K562 (cell line): ENCODE measurements around the gene ZNF17. TPM values are rescaled to one million over a fixed set of nuclear protein-coding genes. Genes with fewer than 3 reads are reported as not detected.

Source experiments
- CBX3 ChIP-seq, 2 experiments: IDR thresholded peaks; 1 replicate in 1 of 2; 2 replicates in 1 of 2; pipeline ENCODE4 v1.6.1; 2012; ENCODE audit warnings: inconsistent platforms in 2 of 2, low read length in 2 of 2, borderline replicate concordance in 1 of 2, control low read depth in 1 of 2
- CC2D1A ChIP-seq: fragments of 450-650 bp; IDR thresholded peaks from 2 replicates; pipeline ENCODE4 v1.6.1; 2017; ENCODE audit warnings: mild to moderate bottlenecking
- CREB3 ChIP-seq: fragments of 450-650 bp; conservative IDR thresholded peaks from 2 replicates; pipeline ENCODE4 v1.6.1; 2016; ENCODE audit warnings: missing genetic modification characterization, low read depth, mild to moderate bottlenecking, missing compliant biosample characterization, moderate library complexity
- CTCFL ChIP-seq: IDR thresholded peaks from 2 replicates; pipeline ENCODE4 v1.6.1; 2011; ENCODE audit warnings: borderline replicate concordance, low read depth, mild to moderate bottlenecking, moderate library complexity, low read length; ENCODE audit not compliant: insufficient read depth, poor library complexity, severe bottlenecking
- HDAC1 ChIP-seq, 2 experiments: fragments of 450-650 bp; IDR thresholded peaks; 2 replicates each; pipeline ENCODE4 v1.6.1; 2016 to 2017; ENCODE audit warnings: inconsistent platforms in 1 of 2, mild to moderate bottlenecking in 1 of 2, moderate library complexity in 1 of 2
- HNRNPL ChIP-seq: fragments of 200-400 bp; formaldehyde crosslinking; IDR thresholded peaks from 2 replicates; pipeline ENCODE4 v1.6.1; 2017; ENCODE audit warnings: low read depth, mild to moderate bottlenecking, low read length
- LCOR ChIP-seq: sonication (generic); formaldehyde crosslinking; IDR thresholded peaks from 2 replicates; pipeline ENCODE4 v1.8.0; 2022; ENCODE audit warnings: mild to moderate bottlenecking, missing genetic modification reagents
- NR3C1 ChIP-seq: sonication (generic); formaldehyde crosslinking; IDR thresholded peaks from 2 replicates; pipeline ENCODE4 v1.8.1; 2022; ENCODE audit warnings: missing genetic modification reagents
- POLR2H ChIP-seq: IDR thresholded peaks from 2 replicates; pipeline ENCODE4 v1.6.1; 2016; ENCODE audit warnings: missing genetic modification characterization, low read depth, mild to moderate bottlenecking, control low read depth, missing compliant biosample characterization, moderate library complexity
- SOX6 ChIP-seq: fragments of 450-650 bp; IDR thresholded peaks from 2 replicates; pipeline ENCODE4 v1.6.1; 2014; ENCODE audit warnings: mild to moderate bottlenecking
- ZNF347 ChIP-seq: fragments of 450-650 bp; formaldehyde crosslinking; IDR thresholded peaks from 2 replicates; pipeline ENCODE4 v1.4.0; 2020; ENCODE audit warnings: low read depth, mild to moderate bottlenecking, moderate library complexity
- ZNF41 ChIP-seq: fragments of 250-450 bp; sonication (Bioruptor Pico); conservative IDR thresholded peaks from 2 replicates; pipeline ENCODE4 v1.4.0; 2020; ENCODE audit warnings: mild to moderate bottlenecking
- ZNF431 ChIP-seq: sonication (generic); formaldehyde crosslinking; IDR thresholded peaks from 2 replicates; pipeline ENCODE4 v1.8.0; 2022; ENCODE audit warnings: mild to moderate bottlenecking, missing genetic modification reagents
- polyA plus RNA-seq, 8 experiments: library from polyadenylated mRNA; depleted of rRNA in 4 of 8; stranded (reverse) in 5 of 8; unstranded in 3 of 8; fragments of >200 nt; fragmentation: Nextera tagmentation in 2 of 8; fragmentation: Illumina TruSeq in 1 of 8; extraction: Ambion mirVana in 2 of 8; extraction: Trizol in 1 of 8; gene quantifications; 2 replicates each; pipeline versions ENCODE4 v1.2.1 to v1.2.3, GENCODE V29; 2011 to 2014; ENCODE audit warnings: inconsistent platforms in 1 of 8, missing spikeins in 1 of 8
- total RNA-seq, 7 experiments: library from RNA; depleted of rRNA in 6 of 7; stranded (reverse); fragments of >200 nt in 6 of 7; fragmentation: Illumina TruSeq in 2 of 7; extraction: Trizol in 2 of 7; gene quantifications; 2 replicates each; pipeline versions ENCODE4 v1.2.1 to v1.2.3, GENCODE V29; 2011 to 2021; ENCODE audit warnings: low replicate concordance in 1 of 7
- TF ChIP-seq, protein P1 (sequence below): fragments of 250-450 bp; sonication (Bioruptor Pico); IDR thresholded peaks from 2 replicates; pipeline ENCODE4 v1.6.1; 2021; ENCODE audit warnings: mild to moderate bottlenecking
- TF ChIP-seq, protein P2 (sequence below): fragments of 450-650 bp; IDR thresholded peaks from 2 replicates; pipeline ENCODE4 v1.6.1; 2014; ENCODE audit warnings: low read depth, mild to moderate bottlenecking, moderate library complexity, borderline replicate concordance
- TF ChIP-seq, protein P3 (sequence below): fragments of 250-450 bp; sonication (Bioruptor Pico); IDR thresholded peaks from 2 replicates; pipeline ENCODE4 v1.5.0; 2022; ENCODE audit warnings: mild to moderate bottlenecking
- TF ChIP-seq, protein P4 (sequence below): sonication (generic); formaldehyde crosslinking; IDR thresholded peaks from 2 replicates; pipeline ENCODE4 v1.8.1; 2023; ENCODE audit warnings: mild to moderate bottlenecking, missing genetic modification reagents

The ZNF17 gene
- total and polyA plus RNA-seq, 9 of the 15 experiments (the other 6 are each of a cell fraction or from before 2014, with no cell fraction given), result 5.3 to 8.6 (median 6.5) TPM

DNA sequence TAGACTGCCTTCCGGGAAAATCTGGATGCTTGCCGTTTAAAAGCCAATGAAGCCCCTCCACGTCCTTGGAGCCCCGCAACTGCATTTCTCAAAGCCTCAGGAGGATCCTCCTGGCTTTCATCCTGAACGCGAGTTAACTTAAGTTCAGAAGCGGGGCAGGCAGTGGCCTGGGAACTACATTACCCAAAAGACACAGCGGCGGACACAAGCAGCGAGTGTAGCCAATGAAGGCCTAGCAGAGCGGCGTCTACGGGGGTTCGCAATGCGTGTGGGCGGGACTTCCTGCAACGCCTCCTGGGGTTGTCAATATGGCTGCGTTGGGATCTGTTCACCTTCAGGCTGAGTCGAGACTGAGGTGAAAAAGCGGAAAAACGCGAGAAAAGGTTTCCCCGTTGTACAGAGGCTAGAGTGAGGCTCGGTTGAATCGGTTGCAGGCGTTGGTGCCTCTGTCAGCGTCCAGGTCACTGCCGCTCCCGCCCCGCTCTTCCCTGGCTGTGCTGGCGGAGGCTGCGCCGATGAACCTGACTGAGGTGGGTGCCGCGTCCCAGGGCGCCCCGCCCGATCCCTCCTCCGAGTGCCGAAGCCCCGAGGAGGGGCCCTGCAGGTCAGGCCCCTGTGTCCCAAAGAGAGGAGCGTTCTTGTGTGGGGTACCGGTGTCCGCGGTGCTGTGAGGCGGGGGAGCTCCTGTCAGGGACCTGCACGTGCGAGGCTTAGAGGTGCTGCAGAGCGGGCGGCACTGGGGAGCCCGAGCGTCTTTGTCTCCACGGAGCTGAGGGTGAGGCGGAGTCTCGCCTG is at the start of gene ZNF17 (continued):
- TF ChIP-seq NR3C1 (no peak), CC2D1A (no peak), CTCFL (no peak), ZNF347 (no peak), HNRNPL (no peak), CREB3 (no peak), HDAC1 (IDR thresholded peaks at IDR 0.05) (peak in 1 of 2 experiments; percentile 77; a peak in 2 of 4 replicates), SOX6 (0 out of 2 replicates have a peak, but pooled peaks have one; percentile 11), LCOR (CRISPR knock-in tag) (no peak), ZNF431 (CRISPR knock-in tag) (no peak), CBX3 (IDR thresholded peaks at IDR 0.05; ENCODE audit: borderline replicate concordance in 1 of 2, low read length in 2 of 2) (no peak), ZNF41 (CRISPR knock-in tag) (no peak), POLR2H (no peak)
- TF ChIP-seq, protein P1, sequence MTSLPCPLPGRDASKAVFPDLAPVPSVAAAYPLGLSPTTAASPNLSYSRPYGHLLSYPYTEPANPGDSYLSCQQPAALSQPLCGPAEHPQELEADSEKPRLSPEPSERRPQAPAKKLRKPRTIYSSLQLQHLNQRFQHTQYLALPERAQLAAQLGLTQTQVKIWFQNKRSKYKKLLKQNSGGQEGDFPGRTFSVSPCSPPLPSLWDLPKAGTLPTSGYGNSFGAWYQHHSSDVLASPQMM (CRISPR knock-in tag), result no peak
- TF ChIP-seq, protein P2, sequence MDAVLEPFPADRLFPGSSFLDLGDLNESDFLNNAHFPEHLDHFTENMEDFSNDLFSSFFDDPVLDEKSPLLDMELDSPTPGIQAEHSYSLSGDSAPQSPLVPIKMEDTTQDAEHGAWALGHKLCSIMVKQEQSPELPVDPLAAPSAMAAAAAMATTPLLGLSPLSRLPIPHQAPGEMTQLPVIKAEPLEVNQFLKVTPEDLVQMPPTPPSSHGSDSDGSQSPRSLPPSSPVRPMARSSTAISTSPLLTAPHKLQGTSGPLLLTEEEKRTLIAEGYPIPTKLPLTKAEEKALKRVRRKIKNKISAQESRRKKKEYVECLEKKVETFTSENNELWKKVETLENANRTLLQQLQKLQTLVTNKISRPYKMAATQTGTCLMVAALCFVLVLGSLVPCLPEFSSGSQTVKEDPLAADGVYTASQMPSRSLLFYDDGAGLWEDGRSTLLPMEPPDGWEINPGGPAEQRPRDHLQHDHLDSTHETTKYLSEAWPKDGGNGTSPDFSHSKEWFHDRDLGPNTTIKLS, result peak; percentile 73
- TF ChIP-seq, protein P3, sequence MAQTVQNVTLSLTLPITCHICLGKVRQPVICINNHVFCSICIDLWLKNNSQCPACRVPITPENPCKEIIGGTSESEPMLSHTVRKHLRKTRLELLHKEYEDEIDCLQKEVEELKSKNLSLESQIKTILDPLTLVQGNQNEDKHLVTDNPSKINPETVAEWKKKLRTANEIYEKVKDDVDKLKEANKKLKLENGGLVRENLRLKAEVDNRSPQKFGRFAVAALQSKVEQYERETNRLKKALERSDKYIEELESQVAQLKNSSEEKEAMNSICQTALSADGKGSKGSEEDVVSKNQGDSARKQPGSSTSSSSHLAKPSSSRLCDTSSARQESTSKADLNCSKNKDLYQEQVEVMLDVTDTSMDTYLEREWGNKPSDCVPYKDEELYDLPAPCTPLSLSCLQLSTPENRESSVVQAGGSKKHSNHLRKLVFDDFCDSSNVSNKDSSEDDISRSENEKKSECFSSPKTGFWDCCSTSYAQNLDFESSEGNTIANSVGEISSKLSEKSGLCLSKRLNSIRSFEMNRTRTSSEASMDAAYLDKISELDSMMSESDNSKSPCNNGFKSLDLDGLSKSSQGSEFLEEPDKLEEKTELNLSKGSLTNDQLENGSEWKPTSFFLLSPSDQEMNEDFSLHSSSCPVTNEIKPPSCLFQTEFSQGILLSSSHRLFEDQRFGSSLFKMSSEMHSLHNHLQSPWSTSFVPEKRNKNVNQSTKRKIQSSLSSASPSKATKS, result no peak
- TF ChIP-seq, protein P4, sequence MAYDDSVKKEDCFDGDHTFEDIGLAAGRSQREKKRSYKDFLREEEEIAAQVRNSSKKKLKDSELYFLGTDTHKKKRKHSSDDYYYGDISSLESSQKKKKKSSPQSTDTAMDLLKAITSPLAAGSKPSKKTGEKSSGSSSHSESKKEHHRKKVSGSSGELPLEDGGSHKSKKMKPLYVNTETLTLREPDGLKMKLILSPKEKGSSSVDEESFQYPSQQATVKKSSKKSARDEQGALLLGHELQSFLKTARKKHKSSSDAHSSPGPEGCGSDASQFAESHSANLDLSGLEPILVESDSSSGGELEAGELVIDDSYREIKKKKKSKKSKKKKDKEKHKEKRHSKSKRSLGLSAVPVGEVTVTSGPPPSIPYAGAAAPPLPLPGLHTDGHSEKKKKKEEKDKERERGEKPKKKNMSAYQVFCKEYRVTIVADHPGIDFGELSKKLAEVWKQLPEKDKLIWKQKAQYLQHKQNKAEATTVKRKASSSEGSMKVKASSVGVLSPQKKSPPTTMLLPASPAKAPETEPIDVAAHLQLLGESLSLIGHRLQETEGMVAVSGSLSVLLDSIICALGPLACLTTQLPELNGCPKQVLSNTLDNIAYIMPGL (CRISPR knock-in tag), result no peak
